Activated CD8-positive, alpha-beta memory T cell treated with anti-CD3 and anti-CD28 coated beads for 36 hours (primary cell): ENCODE data around the gene SUN2. TPM values are rescaled to one million over a fixed set of nuclear protein-coding genes. Genes with fewer than 3 reads are reported as not detected.

ENCODE experiments used
- CTCF ChIA-PET: fragments of 350-600 bp; sonication (Branson Sonifier 250); formaldehyde crosslinking; loops from one replicate; lab custom pipeline; 2021; ENCODE audit warnings: antibody characterized with exemption; lab: Charles Lee
- POLR2A ChIA-PET: fragments of 350-600 bp; sonication (Branson Sonifier 250); formaldehyde crosslinking; loops from one replicate; lab custom pipeline; 2021; ENCODE audit warnings: antibody characterized with exemption; lab: Charles Lee
- total RNA-seq, 2 experiments: library from RNA; stranded (reverse); gene quantifications; one replicate each; pipeline ENCODE4 v1.2.3, GENCODE V29; 2021

Gene SUN2
- total RNA-seq, 2 experiments from 2014 or later: 96.4 to 96.9 TPM

DNA sequence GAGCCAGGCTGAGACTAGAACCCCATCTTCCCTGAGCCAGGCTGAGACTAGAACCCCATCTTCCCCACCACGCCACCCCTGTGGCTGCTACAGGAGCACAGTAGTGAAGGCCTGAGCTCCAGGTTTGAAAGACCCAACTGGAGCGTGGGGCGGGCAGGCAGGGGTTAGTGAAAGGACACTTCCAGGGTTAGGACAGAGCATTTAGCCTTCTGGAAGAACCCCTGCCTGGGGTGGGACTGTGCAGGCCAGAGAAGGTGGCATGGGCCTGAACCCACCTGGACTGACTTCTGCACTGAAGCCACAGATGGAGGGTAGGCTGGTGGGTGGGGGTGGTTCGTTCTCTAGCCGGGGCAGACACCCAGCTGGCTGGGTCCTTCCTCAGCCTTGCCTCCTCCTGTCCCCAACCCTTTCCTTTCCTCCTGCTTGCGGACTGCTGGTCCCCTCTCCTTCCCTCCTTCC is 24.1 kb downstream of the SUN2 start:
- CTCF ChIA-PET: interaction anchor here (0.7 to 3.3 kb wide), 5 partner anchors 15 to 37 kb away, joined by 3 to 12 read pairs (median 3); no protein-coding TSS in a partner anchor
- POLR2A ChIA-PET: interaction anchor here (1.3 kb wide), 1 partner anchor 19 kb away, joined by 4 read pairs; no protein-coding TSS in a partner anchor

- ChIA-PET CTCF (interaction anchor here (1.3 kb wide), 1 partner anchor 16 kb away, joined by 3 read pairs; no protein-coding TSS in a partner anchor), POLR2A (interaction anchor here (1.1 kb wide), 1 partner anchor 16 kb away, joined by 7 read pairs; no protein-coding TSS in a partner anchor)
Measured at GRCh38 chr22:38730411-38730871, 25.4 kb downstream of the SUN2 start.

- POLR2A ChIA-PET: interaction anchor here (1.1 kb wide), 1 partner anchor 15 kb away, joined by 7 read pairs; no protein-coding TSS in a partner anchor
- CTCF ChIA-PET: no interaction called here
Measured at GRCh38 chr22:38729946-38730345, 25.9 kb downstream of the SUN2 start.

- POLR2A ChIA-PET: interaction anchor here (1.1 kb wide), 1 partner anchor 15 kb away, joined by 7 read pairs; no protein-coding TSS in a partner anchor
- CTCF ChIA-PET: no interaction called here
Measured at GRCh38 chr22:38728871-38729796, 26.7 kb downstream of the SUN2 start.

GRCh38 chr22:38727530-38728451 is 28.0 kb downstream of the SUN2 start:
- ChIA-PET POLR2A (no interaction called here), CTCF (no interaction called here)

DNA sequence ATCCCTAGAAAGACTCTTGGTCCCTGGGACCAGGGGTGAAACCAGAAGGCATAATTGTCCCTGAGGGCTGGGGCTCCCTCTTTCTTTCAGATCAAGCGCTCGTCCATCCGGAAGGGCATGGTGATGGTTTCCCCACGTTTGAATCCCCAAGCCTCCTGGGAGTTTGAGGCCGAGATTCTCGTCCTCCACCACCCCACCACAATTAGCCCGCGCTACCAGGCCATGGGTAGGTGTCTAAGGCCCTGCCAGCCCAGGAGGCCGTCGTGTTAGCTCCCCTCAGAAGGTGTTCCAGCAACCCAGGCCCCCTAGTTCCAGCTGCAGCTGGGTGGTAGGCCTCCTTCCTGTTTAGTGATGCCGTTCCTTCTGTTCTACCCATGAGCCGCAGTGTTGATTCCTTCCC is 28.7 kb downstream of the SUN2 start:
- ChIA-PET CTCF (no interaction called here), POLR2A (no interaction called here)

DNA sequence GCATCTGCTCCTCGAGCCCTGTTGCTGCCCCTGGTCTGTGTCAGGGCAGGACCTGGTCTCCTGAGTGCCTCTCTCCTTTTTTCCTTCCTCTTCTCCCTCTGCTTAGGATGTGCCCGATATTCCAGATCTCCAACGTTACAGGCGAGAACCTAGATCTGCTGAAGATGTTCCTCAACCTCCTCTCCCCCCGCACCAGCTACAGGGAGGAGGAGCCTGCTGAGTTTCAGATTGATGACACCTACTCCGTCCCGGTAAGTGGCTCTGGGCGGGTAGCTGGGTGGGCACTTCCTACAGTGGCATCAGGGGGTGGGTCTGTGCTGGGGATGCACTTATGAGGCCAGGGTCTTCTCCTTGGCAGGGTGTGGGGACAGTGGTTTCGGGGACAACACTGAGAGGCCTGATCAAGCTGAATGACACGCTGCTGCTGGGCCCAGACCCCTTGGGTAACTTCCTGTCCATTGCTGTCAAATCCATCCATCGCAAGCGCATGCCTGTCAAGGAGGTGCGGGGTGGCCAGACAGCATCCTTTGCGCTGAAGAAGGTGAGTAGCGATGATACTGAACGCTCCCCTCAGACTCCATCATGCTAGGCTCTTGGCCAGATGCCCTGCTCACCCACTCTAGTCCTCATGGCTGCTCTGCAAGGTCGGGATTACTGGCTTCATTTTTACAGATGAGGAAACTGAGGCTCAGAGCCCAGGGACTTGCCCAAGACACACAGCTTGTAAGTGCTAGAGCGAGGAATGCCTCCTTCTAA is 29.7 kb downstream of the SUN2 start:
- POLR2A ChIA-PET: no interaction called here
- CTCF ChIA-PET: interaction anchor here (1.1 to 2.2 kb wide), 3 partner anchors 8 to 143 kb away, joined by 4 to 12 read pairs (median 7); no protein-coding TSS in a partner anchor

DNA sequence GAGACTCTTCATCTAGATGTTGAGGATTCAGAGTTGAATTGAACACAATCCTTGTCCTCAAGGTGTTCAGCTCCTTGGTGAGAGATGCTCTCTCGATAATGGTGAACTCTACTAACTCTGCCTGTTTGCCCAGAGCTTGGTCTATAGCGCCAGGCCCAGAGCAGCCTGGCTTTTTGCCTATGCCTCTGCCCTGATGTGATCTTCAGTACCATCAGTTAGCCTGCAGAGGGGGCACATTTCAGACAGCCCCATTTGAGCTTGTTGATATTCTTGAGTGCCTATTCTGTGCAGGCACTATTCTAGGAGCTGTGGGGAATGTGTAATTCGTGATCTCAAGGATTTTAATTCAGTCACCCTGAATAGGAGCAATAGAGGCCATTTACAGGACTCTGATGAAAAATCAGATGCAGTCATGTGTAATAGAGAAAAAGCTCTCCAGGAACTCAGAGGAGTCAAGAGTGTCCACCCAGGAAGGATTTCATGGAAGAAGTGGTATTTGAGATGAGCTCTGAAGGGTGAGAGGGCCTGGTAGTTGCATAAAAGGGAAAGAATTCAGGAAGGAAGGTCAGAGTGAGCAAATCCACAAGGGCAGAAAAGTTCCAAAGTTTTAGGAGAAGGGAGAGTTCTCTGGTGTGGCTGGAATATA is 30.7 kb downstream of the SUN2 start:
- ChIA-PET POLR2A (interaction anchor here (0.7 kb wide), 1 partner anchor 26 kb away, joined by 3 read pairs; no protein-coding TSS in a partner anchor), CTCF (interaction anchor here (0.7 to 2.2 kb wide), 9 partner anchors 9 to 672 kb away, joined by 3 to 12 read pairs (median 4); no protein-coding TSS in a partner anchor)

GRCh38 chr22:38724176-38724575 is 31.6 kb downstream of the SUN2 start:
- CTCF ChIA-PET: interaction anchor here (0.7 to 2.2 kb wide), 7 partner anchors 10 to 671 kb away, joined by 3 to 12 read pairs (median 4); no protein-coding TSS in a partner anchor
- POLR2A ChIA-PET: interaction anchor here (0.7 to 1.3 kb wide), 2 partner anchors 9 to 27 kb away, joined by 3 read pairs; no protein-coding TSS in a partner anchor

DNA sequence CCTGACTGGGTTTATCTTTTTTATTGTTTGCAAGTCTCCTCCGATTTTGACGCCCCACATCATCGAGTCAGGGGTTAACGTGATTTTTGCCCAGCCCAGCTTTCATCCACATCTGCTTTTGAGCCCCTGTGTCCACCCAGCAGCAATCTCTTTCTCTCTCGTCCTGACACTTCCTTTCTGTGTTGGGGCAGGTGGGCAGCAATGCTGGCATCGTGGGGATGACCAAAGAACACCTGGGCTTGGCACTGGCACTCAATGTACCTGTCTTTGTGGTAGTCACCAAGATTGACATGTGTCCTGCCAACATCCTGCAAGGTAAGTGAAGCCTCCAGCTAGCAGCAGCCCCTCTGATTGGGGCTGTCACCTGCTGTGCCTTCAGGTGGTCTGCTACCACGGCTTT is 34.2 kb downstream of the SUN2 start:
- ChIA-PET POLR2A (interaction anchor here (1.0 kb wide), 1 partner anchor 16 kb away, joined by 3 read pairs; the partner anchor contains the start of gene GTPBP1), CTCF (interaction anchor here (0.8 to 1.0 kb wide), 2 partner anchors 9 to 45 kb away, joined by 3 to 4 read pairs; no protein-coding TSS in a partner anchor)

DNA sequence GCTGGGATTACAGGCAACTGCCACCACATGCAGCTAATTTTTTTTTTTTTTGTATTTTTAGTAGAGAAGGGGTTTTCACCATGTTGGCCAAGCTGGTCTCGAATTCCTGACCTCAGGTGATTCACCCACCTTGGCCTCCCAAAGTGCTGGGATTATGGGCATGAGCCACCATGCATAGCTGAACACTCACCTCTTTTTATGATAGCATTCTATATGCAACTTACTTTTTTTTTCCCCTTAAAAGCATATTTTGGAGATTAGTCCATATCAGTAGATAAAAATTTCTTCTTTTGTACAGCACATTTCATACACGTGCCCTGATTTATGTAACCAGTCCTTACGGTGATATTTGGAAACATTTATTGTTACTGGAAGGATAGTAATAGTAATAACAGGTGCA is 35.4 kb downstream of the SUN2 start:
- ChIA-PET CTCF (interaction anchor here (1.0 kb wide), 1 partner anchor 38 kb away, joined by 5 read pairs; the partner anchor contains the start of gene TOMM22), POLR2A (no interaction called here)

GRCh38 chr22:38719196-38719595 is 36.6 kb downstream of the SUN2 start:
- ChIA-PET CTCF (interaction anchor here (1.0 kb wide), 1 partner anchor 37 kb away, joined by 5 read pairs; the partner anchor contains the start of gene TOMM22), POLR2A (no interaction called here)

- ChIA-PET POLR2A (no interaction called here), CTCF (interaction anchor here (1.0 kb wide), 1 partner anchor 8 kb away, joined by 3 read pairs; no protein-coding TSS in a partner anchor)
Measured at GRCh38 chr22:38718414-38718813, 37.4 kb downstream of the SUN2 start.

- POLR2A ChIA-PET: no interaction called here
- CTCF ChIA-PET: no interaction called here
Measured at GRCh38 chr22:38717244-38717643, 38.6 kb downstream of the SUN2 start.

GRCh38 chr22:38716826-38717225 is 39.0 kb downstream of the SUN2 start:
- CTCF ChIA-PET: no interaction called here
- POLR2A ChIA-PET: no interaction called here

- CTCF ChIA-PET: no interaction called here
- POLR2A ChIA-PET: no interaction called here
Measured at GRCh38 chr22:38716271-38716670, 39.5 kb downstream of the SUN2 start.

DNA sequence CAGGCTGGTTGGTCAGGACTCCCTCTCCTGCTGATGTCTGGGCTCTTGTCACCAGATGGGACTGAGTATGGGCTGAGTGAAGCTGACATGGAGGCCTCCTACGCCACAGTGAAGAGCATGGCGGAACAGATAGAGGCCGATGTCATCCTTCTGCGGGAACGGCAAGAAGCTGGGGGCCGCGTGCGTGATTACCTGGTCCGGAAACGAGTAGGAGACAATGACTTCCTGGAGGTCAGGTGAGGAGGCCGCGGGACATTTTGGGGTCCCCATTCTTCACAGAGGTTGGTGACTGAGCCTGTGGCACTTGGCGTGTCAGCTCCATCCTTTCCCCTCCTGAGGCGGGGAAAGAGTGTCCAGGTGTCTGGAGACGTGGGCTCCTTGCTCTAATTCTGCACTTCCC is 39.9 kb downstream of the SUN2 start:
- CTCF ChIA-PET: no interaction called here

More for the DNA sequence above, 39.9 kb downstream of the SUN2 start:
- POLR2A ChIA-PET: interaction anchor here (0.5 kb wide), 1 partner anchor 287 kb away, joined by 4 read pairs; no protein-coding TSS in a partner anchor
